Endodermal cell (in vitro differentiated cells): Measurements from ENCODE around the gene STON2. TPM values are rescaled to one million over a fixed set of nuclear protein-coding genes. Genes with fewer than 3 reads are reported as not detected.
"Not testable (repeated sequence)": the region's sequence is repeated elsewhere in the genome, so short reads cannot be mapped to it uniquely, and the experiment has no call there.

Experiments
- DNase-seq: peaks from one replicate; pipeline ENCODE4 v3.0.0-alpha.2; 2017
- H3K27ac ChIP-seq: 2 replicates; pipeline ENCODE4 v1.5.1; 2013; ENCODE audit warnings: mild to moderate bottlenecking, low read depth, low read length, moderate library complexity
- H3K27me3 ChIP-seq: 2 replicates; pipeline ENCODE4 v1.6.1; 2013; ENCODE audit warnings: mild to moderate bottlenecking, low read length, moderate library complexity; ENCODE audit not compliant: insufficient read depth, control insufficient read depth, poor library complexity, severe bottlenecking
- H3K36me3 ChIP-seq: 2 replicates; pipeline ENCODE4 v1.7.0; 2013; ENCODE audit warnings: mild to moderate bottlenecking, low read length, moderate library complexity; ENCODE audit not compliant: control insufficient read depth, insufficient read depth
- H3K4me1 ChIP-seq: one replicate; pipeline ENCODE4 v1.7.0; 2013; ENCODE audit warnings: low read length; ENCODE audit not compliant: control insufficient read depth, insufficient read depth
- H3K4me3 ChIP-seq: 2 replicates; pipeline ENCODE4 v1.5.1; 2013; ENCODE audit warnings: mild to moderate bottlenecking, low read length, moderate library complexity
- H3K9ac ChIP-seq: 2 replicates; pipeline ENCODE4 v1.6.1; 2013; ENCODE audit warnings: mild to moderate bottlenecking, low read length, moderate library complexity; ENCODE audit not compliant: poor library complexity, severe bottlenecking; ENCODE audit errors: extremely low read depth
- H3K9me3 ChIP-seq: 2 replicates; pipeline ENCODE4 v1.6.1; 2013; ENCODE audit warnings: mild to moderate bottlenecking, low read length, moderate library complexity; ENCODE audit not compliant: control insufficient read depth
- H3K27ac Mint-ChIP-seq: 2 replicates; pipeline ENCODE4 v1.8.0; 2020; ENCODE audit warnings: mixed read lengths
- H3K27me3 Mint-ChIP-seq: 2 replicates; pipeline ENCODE4 v1.8.0; 2021; ENCODE audit warnings: mild to moderate bottlenecking, mixed read lengths; ENCODE audit not compliant: insufficient read depth
- H3K36me3 Mint-ChIP-seq: 2 replicates; pipeline ENCODE4 v1.8.0; 2020; ENCODE audit warnings: low read depth, mixed read lengths
- H3K4me1 Mint-ChIP-seq: 2 replicates; pipeline ENCODE4 v1.8.0; 2020; ENCODE audit warnings: mixed read lengths
- H3K4me3 Mint-ChIP-seq: 2 replicates; pipeline ENCODE4 v1.8.0; 2020; ENCODE audit warnings: mild to moderate bottlenecking, moderate library complexity, mixed read lengths
- H3K9me3 Mint-ChIP-seq: 2 replicates; pipeline ENCODE4 v1.8.0; 2020; ENCODE audit warnings: mild to moderate bottlenecking, mixed read lengths
- CTCF ChIP-seq: fragments of 200-600 bp; sonication (generic); conservative IDR thresholded peaks from 2 replicates; pipeline ENCODE4 v1.5.0; 2021; ENCODE audit warnings: antibody characterized with exemption, mild to moderate bottlenecking
- WGBS, 2 experiments: methylation state at CpG; one replicate each; pipeline versions ENCODE4 v1.1.5 to v1.1.7; 2013; ENCODE audit warnings: missing lambda C conversion rate in 2 of 2, mixed read lengths in 1 of 2; ENCODE audit not compliant: insufficient coverage in 1 of 2, insufficient read length in 1 of 2; 5-methylcytosine and 5-hydroxymethylcytosine counted together
- total RNA-seq, 2 donors: library from RNA; stranded (reverse); fragmentation: NEBNext Ultra II Directional in 1 of 2; extraction: Animal tissue kit (Norgen Biotek cat#: 25700) in 1 of 2; gene quantifications; 2 replicates in 1 of 2; 3 replicates in 1 of 2; pipeline ENCODE4 v1.2.1, GENCODE V29; 2021

Gene STON2
- total RNA-seq, 2 donors from 2014 or later = 37.2 to 43.9 TPM

DNA sequence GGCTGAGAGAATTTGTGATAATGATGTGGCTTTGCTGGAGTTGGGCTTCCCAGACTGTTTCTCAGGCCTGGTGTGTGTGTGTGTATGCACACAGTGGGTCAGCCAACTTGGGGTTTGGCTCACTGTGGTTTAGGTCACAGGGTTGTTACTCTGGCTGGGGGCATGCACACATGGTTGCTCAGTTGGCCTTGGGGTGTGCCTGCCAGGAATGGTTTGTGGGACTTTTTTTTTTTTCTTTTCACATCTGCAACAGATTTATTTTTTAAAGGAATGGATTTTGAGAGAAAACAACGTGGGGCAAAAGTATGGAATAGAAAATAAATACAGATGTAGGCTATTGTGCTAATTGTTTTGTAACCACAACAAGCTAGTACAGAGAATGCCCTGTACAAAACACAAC, 154.4 kb downstream of the STON2 start:
- Histone ChIP-seq H3K9me3 (peaks cover 18% of the 10 kb centered on the region), H3K4me3 (no peak overlapping the region), H3K9ac (no peak overlapping the region), H3K36me3 (no peaks in the 10 kb centered on the region), H3K27me3 (no peaks in the 10 kb centered on the region), H3K4me1 (no peaks in the 10 kb centered on the region), H3K27ac (no peak overlapping the region)
- no peak for TF ChIP-seq CTCF
- Mint-ChIP-seq H3K27me3 (no peaks in the 10 kb centered on the region), H3K27ac (no peak overlapping the region), H3K4me1 (no peaks in the 10 kb centered on the region), H3K36me3 (peaks cover 6% of the 10 kb centered on the region), H3K9me3 (peaks cover 36% of the 10 kb centered on the region), H3K4me3 (no peak overlapping the region)
- no peak for DNase-seq
- 67% methylated on average over 1 of the region's 1 CpG; no CpG with 5 or more reads in 1 of the 2 experiments for WGBS, 2 experiments

- peaks cover 36% of the 10 kb centered on the region for H3K9me3 Mint-ChIP-seq
- H3K4me3 Mint-ChIP-seq, H3K27me3 Mint-ChIP-seq, H3K9ac ChIP-seq, H3K36me3 ChIP-seq, H3K27ac Mint-ChIP-seq, H3K27me3 ChIP-seq, DNase-seq, H3K36me3 Mint-ChIP-seq, H3K4me1 Mint-ChIP-seq, H3K4me1 ChIP-seq, H3K27ac ChIP-seq, H3K4me3 ChIP-seq: not testable (repeated sequence)
- 93 to 100% methylated on average over 10 to 25 of the region's 28 CpGs for WGBS, 2 experiments
- H3K9me3 ChIP-seq = peaks cover 18% of the 10 kb centered on the region
Measured at GRCh38 chr14:81244431-81244830, 155.7 kb downstream of the STON2 start.

DNA sequence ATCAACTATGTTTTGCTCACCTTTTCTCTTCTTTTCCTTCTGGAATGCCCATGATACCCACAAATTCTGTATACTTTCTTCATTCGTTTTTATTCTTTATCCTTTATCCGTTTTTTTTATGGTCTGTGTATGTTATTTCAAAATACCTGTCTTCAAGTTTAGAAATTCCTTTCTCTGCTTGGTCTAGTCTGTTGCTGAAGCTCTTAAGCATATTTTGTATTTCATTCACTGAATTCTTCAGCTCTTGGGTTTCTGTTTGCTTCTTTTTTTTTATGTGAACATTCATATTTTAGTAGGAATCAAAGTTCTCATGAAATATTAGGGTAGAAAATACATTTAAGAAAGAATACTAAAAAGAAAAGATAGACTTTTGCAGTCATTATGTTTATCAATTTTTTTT, 156.6 kb downstream of the STON2 start:
- Mint-ChIP-seq H3K4me1 (no peaks in the 10 kb centered on the region), H3K27me3 (no peaks in the 10 kb centered on the region), H3K4me3 (no peak overlapping the region), H3K36me3 (peaks cover 6% of the 10 kb centered on the region), H3K27ac (no peak overlapping the region), H3K9me3 (peaks cover 36% of the 10 kb centered on the region)
- Histone ChIP-seq H3K9ac (no peak overlapping the region), H3K36me3 (no peaks in the 10 kb centered on the region), H3K27me3 (no peaks in the 10 kb centered on the region), H3K9me3 (peaks cover 18% of the 10 kb centered on the region), H3K27ac (no peak overlapping the region), H3K4me3 (no peak overlapping the region), H3K4me1 (no peaks in the 10 kb centered on the region)
- 83% methylated on average over 1 of the region's 2 CpGs; no CpG with 5 or more reads in 1 of the 2 experiments for WGBS, 2 experiments
- no peak for TF ChIP-seq CTCF
- no peak for DNase-seq

GRCh38 chr14:81236849-81237248, 163.3 kb downstream of the STON2 start:
- H3K36me3 Mint-ChIP-seq = not testable (repeated sequence)

More at GRCh38 chr14:81236849-81237248, 163.3 kb downstream of the STON2 start:
- not testable (repeated sequence) for H3K27me3 ChIP-seq, H3K36me3 ChIP-seq, H3K4me3 Mint-ChIP-seq, H3K4me3 ChIP-seq, H3K9ac ChIP-seq, H3K4me1 ChIP-seq, H3K27me3 Mint-ChIP-seq, H3K27ac ChIP-seq, DNase-seq, H3K4me1 Mint-ChIP-seq, H3K27ac Mint-ChIP-seq, H3K9me3 ChIP-seq
- 91% methylated on average over 1 of the region's 2 CpGs; no CpG with 5 or more reads in 1 of the 2 experiments for WGBS, 2 experiments
- peaks cover 14% of the 10 kb centered on the region for H3K9me3 Mint-ChIP-seq
